ENCODE results near the gene ADGRG3. TPM values are rescaled to one million over a fixed set of nuclear protein-coding genes. Genes with fewer than 3 reads are reported as not detected.
A peak's percentile ranks its signal among the peaks of the same experiment; 100 is the strongest.

ADGRG3 gene
- total and polyA plus RNA-seq, 9 of the 15 experiments (the other 6 are each of a cell fraction or from before 2014, with no cell fraction given) = 0.09 to 0.52 (median 0.14) TPM; not detected in 3

DNA sequence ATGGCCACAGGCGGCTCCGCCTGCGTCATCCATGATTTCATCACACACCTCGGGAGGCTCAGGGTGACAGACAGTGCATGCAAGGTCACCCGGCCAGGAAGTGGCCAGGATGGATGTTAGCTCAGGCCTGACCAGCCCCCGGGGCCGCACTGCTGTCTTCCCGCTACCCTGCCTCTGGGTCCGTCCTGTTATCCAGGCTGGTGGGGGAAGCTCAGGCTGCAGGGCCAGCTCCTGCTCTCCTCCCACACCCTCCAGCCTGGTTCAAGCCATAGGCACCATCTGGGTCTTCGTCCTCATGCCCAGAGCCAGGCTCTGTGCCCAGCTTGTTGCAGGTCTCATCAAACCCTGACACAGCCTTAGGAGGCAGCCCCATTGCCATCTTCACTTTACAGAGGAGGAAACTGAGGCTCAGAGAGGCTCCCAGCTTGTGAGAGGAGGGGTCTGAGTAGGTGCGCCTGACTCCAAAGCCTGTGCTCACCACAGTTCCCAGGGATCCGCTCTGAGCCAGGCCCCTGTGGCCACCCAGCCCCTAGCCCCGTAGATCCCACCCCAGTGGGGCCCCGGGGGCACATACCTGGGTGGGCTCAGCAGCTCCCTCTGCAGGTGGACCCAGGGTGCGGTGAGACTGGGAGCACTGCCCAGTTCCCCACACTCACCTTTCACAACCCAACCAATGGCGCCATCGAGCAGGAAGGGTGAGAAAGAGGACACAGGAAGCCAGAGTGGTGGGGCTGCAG is 412 bp upstream of the ADGRG3 start (continued):
- TF ChIP-seq, protein P1, sequence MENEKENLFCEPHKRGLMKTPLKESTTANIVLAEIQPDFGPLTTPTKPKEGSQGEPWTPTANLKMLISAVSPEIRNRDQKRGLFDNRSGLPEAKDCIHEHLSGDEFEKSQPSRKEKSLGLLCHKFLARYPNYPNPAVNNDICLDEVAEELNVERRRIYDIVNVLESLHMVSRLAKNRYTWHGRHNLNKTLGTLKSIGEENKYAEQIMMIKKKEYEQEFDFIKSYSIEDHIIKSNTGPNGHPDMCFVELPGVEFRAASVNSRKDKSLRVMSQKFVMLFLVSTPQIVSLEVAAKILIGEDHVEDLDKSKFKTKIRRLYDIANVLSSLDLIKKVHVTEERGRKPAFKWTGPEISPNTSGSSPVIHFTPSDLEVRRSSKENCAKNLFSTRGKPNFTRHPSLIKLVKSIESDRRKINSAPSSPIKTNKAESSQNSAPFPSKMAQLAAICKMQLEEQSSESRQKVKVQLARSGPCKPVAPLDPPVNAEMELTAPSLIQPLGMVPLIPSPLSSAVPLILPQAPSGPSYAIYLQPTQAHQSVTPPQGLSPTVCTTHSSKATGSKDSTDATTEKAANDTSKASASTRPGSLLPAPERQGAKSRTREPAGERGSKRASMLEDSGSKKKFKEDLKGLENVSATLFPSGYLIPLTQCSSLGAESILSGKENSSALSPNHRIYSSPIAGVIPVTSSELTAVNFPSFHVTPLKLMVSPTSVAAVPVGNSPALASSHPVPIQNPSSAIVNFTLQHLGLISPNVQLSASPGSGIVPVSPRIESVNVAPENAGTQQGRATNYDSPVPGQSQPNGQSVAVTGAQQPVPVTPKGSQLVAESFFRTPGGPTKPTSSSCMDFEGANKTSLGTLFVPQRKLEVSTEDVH (IDR thresholded peaks at IDR 0.05; ENCODE audit: low read depth, partially characterized antibody) = no peak
- peak; percentile 97 for TF ChIP-seq CREM (IDR thresholded peaks at IDR 0.05; ENCODE audit: low read depth)
- TF ChIP-seq, protein P2, sequence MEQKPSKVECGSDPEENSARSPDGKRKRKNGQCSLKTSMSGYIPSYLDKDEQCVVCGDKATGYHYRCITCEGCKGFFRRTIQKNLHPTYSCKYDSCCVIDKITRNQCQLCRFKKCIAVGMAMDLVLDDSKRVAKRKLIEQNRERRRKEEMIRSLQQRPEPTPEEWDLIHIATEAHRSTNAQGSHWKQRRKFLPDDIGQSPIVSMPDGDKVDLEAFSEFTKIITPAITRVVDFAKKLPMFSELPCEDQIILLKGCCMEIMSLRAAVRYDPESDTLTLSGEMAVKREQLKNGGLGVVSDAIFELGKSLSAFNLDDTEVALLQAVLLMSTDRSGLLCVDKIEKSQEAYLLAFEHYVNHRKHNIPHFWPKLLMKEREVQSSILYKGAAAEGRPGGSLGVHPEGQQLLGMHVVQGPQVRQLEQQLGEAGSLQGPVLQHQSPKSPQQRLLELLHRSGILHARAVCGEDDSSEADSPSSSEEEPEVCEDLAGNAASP (IDR thresholded peaks at IDR 0.05) = peak; percentile 96
- TF ChIP-seq HIVEP1 (CRISPR knock-in tag; IDR thresholded peaks at IDR 0.05) = peak; percentile 11; the same call in 1 of the 2 replicates
- no peak for TF ChIP-seq FOXJ3 (CRISPR knock-in tag; IDR thresholded peaks at IDR 0.05)
- TF ChIP-seq ZNF766 (CRISPR knock-in tag; conservative IDR thresholded peaks at IDR 0.05) = peak; percentile 88
- peak; percentile 91 for TF ChIP-seq BACH1 (tag; IDR thresholded peaks at IDR 0.05)
- no peak for TF ChIP-seq NUFIP1 (IDR thresholded peaks at IDR 0.05; ENCODE audit: partially characterized antibody)
- TF ChIP-seq CTBP1 (IDR thresholded peaks at IDR 0.05; ENCODE audit: borderline replicate concordance) = peak; percentile 93
- TF ChIP-seq PTRF (tag; IDR thresholded peaks at IDR 0.05) = peak; percentile 22; the same call in 1 of the 2 replicates
- TF ChIP-seq, protein P3, sequence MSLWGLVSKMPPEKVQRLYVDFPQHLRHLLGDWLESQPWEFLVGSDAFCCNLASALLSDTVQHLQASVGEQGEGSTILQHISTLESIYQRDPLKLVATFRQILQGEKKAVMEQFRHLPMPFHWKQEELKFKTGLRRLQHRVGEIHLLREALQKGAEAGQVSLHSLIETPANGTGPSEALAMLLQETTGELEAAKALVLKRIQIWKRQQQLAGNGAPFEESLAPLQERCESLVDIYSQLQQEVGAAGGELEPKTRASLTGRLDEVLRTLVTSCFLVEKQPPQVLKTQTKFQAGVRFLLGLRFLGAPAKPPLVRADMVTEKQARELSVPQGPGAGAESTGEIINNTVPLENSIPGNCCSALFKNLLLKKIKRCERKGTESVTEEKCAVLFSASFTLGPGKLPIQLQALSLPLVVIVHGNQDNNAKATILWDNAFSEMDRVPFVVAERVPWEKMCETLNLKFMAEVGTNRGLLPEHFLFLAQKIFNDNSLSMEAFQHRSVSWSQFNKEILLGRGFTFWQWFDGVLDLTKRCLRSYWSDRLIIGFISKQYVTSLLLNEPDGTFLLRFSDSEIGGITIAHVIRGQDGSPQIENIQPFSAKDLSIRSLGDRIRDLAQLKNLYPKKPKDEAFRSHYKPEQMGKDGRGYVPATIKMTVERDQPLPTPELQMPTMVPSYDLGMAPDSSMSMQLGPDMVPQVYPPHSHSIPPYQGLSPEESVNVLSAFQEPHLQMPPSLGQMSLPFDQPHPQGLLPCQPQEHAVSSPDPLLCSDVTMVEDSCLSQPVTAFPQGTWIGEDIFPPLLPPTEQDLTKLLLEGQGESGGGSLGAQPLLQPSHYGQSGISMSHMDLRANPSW (CRISPR knock-in tag; IDR thresholded peaks at IDR 0.05) = no peak
- peak; percentile 53 to 59 for TF ChIP-seq NRF1 (conservative IDR thresholded peaks at IDR 0.05 in 1 of 2, IDR thresholded peaks at IDR 0.05 in 1 of 2)
- TF ChIP-seq PPARD (CRISPR knock-in tag; IDR thresholded peaks at IDR 0.05) = no peak
- TF ChIP-seq, protein P4, sequence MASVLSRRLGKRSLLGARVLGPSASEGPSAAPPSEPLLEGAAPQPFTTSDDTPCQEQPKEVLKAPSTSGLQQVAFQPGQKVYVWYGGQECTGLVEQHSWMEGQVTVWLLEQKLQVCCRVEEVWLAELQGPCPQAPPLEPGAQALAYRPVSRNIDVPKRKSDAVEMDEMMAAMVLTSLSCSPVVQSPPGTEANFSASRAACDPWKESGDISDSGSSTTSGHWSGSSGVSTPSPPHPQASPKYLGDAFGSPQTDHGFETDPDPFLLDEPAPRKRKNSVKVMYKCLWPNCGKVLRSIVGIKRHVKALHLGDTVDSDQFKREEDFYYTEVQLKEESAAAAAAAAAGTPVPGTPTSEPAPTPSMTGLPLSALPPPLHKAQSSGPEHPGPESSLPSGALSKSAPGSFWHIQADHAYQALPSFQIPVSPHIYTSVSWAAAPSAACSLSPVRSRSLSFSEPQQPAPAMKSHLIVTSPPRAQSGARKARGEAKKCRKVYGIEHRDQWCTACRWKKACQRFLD (CRISPR knock-in tag; IDR thresholded peaks at IDR 0.05) = peak; percentile 93
- TF ChIP-seq ZZZ3 (IDR thresholded peaks at IDR 0.05) = no peak
- peak; percentile 89; the same call in 1 of the 2 replicates for TF ChIP-seq MTA3 (IDR thresholded peaks at IDR 0.05; ENCODE audit: borderline replicate concordance)
- TF ChIP-seq, protein P5, sequence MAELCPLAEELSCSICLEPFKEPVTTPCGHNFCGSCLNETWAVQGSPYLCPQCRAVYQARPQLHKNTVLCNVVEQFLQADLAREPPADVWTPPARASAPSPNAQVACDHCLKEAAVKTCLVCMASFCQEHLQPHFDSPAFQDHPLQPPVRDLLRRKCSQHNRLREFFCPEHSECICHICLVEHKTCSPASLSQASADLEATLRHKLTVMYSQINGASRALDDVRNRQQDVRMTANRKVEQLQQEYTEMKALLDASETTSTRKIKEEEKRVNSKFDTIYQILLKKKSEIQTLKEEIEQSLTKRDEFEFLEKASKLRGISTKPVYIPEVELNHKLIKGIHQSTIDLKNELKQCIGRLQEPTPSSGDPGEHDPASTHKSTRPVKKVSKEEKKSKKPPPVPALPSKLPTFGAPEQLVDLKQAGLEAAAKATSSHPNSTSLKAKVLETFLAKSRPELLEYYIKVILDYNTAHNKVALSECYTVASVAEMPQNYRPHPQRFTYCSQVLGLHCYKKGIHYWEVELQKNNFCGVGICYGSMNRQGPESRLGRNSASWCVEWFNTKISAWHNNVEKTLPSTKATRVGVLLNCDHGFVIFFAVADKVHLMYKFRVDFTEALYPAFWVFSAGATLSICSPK (IDR thresholded peaks at IDR 0.05; ENCODE audit: borderline replicate concordance) = no peak
